ENCODE results near the gene PARVB.

PARVB gene

GRCh38 chr22:43983808-43984207, 40.3 kb upstream of the PARVB start:
- TF ChIP-seq EZH2 (IDR thresholded peaks at IDR 0.05; ENCODE audit: borderline replicate concordance, low read length): no peak
- TF ChIP-seq CTCF (IDR thresholded peaks at IDR 0.05; ENCODE audit: low read length): no peak
- Histone ChIP-seq H3K4me2 (ENCODE audit: low read length) (no peak overlapping the region), H3K4me1 (ENCODE audit: insufficient read depth, low read length, severe bottlenecking) (no peaks in the 10 kb centered on the region), H3K27me3 (ENCODE audit: insufficient read depth, low read length) (no peaks in the 10 kb centered on the region), H3F3A (ENCODE audit: insufficient read depth, low read length) (no peaks in the 10 kb centered on the region), H3K27ac (ENCODE audit: low read depth, low read length, poor library complexity, severe bottlenecking) (no peak overlapping the region), H3K4me3 (ENCODE audit: low read depth, low read length, poor library complexity, severe bottlenecking) (no peak overlapping the region), H3K79me2 (ENCODE audit: insufficient read depth, low read length) (no peaks in the 10 kb centered on the region), H4K20me1 (ENCODE audit: insufficient read depth, low read length) (no peaks in the 10 kb centered on the region), H3K9ac (ENCODE audit: low read length) (no peak overlapping the region), H2AFZ (ENCODE audit: low read length) (no peak overlapping the region), H3K9me3 (ENCODE audit: low read length) (no peaks in the 10 kb centered on the region), H3K9me2 (ENCODE audit: low read depth, low read length) (no peaks in the 10 kb centered on the region), H3K36me3 (ENCODE audit: insufficient read depth, low read length) (peaks cover 83% of the 10 kb centered on the region)

GRCh38 chr22:43985532-43985931, 38.6 kb upstream of the PARVB start:
- Histone ChIP-seq H3K9me2 (ENCODE audit: low read depth, low read length) (no peaks in the 10 kb centered on the region), H3K4me1 (ENCODE audit: insufficient read depth, low read length, severe bottlenecking) (no peaks in the 10 kb centered on the region), H3K4me3 (ENCODE audit: low read depth, low read length, poor library complexity, severe bottlenecking) (no peak overlapping the region), H3F3A (ENCODE audit: insufficient read depth, low read length) (no peaks in the 10 kb centered on the region), H4K20me1 (ENCODE audit: insufficient read depth, low read length) (no peaks in the 10 kb centered on the region), H3K27ac (ENCODE audit: low read depth, low read length, poor library complexity, severe bottlenecking) (no peak overlapping the region), H3K27me3 (ENCODE audit: insufficient read depth, low read length) (no peaks in the 10 kb centered on the region), H3K9me3 (ENCODE audit: low read length) (no peaks in the 10 kb centered on the region), H3K4me2 (ENCODE audit: low read length) (no peak overlapping the region), H3K36me3 (ENCODE audit: insufficient read depth, low read length) (peaks cover 83% of the 10 kb centered on the region), H3K9ac (ENCODE audit: low read length) (no peak overlapping the region), H2AFZ (ENCODE audit: low read length) (no peak overlapping the region), H3K79me2 (ENCODE audit: insufficient read depth, low read length) (no peaks in the 10 kb centered on the region)
- TF ChIP-seq EZH2 (IDR thresholded peaks at IDR 0.05; ENCODE audit: borderline replicate concordance, low read length) (no peak), CTCF (IDR thresholded peaks at IDR 0.05; ENCODE audit: low read length) (no peak)

GRCh38 chr22:43988116-43988820, 35.8 kb upstream of the PARVB start:
- H4K20me1 ChIP-seq (ENCODE audit: insufficient read depth, low read length): no peaks in the 10 kb centered on the region
- peaks cover 1% of the 10 kb centered on the region for H3K4me1 ChIP-seq (ENCODE audit: insufficient read depth, low read length, severe bottlenecking)
- H3F3A ChIP-seq (ENCODE audit: insufficient read depth, low read length): no peaks in the 10 kb centered on the region
- H2AFZ ChIP-seq (ENCODE audit: low read length): no peak overlapping the region
- peaks cover 84% of the 10 kb centered on the region for H3K36me3 ChIP-seq (ENCODE audit: insufficient read depth, low read length)
- no peaks in the 10 kb centered on the region for H3K9me2 ChIP-seq (ENCODE audit: low read depth, low read length)
- no peaks in the 10 kb centered on the region for H3K79me2 ChIP-seq (ENCODE audit: insufficient read depth, low read length)
- no peak overlapping the region for H3K4me3 ChIP-seq (ENCODE audit: low read depth, low read length, poor library complexity, severe bottlenecking)
- H3K9ac ChIP-seq (ENCODE audit: low read length): no peak overlapping the region
- no peak overlapping the region for H3K4me2 ChIP-seq (ENCODE audit: low read length)
- H3K9me3 ChIP-seq (ENCODE audit: low read length): no peaks in the 10 kb centered on the region
- H3K27ac ChIP-seq (ENCODE audit: low read depth, low read length, poor library complexity, severe bottlenecking): no peak overlapping the region
- H3K27me3 ChIP-seq (ENCODE audit: insufficient read depth, low read length): no peaks in the 10 kb centered on the region
- no peak for TF ChIP-seq EZH2 (IDR thresholded peaks at IDR 0.05; ENCODE audit: borderline replicate concordance, low read length)
- no peak for TF ChIP-seq CTCF (IDR thresholded peaks at IDR 0.05; ENCODE audit: low read length)

Measured in OCI-LY1 (cell line).